H1 (cell line): ENCODE measurements around the gene FNDC1. TPM values are rescaled to one million over a fixed set of nuclear protein-coding genes. Genes with fewer than 3 reads are reported as not detected.

Experiments
- CTCF ChIA-PET: fragments of 300-600 bp; sonication (Branson Sonifier 250); formaldehyde crosslinking; loops from one replicate; lab custom pipeline; 2021; ENCODE audit not compliant: partially characterized antibody; lab: Charles Lee
- POLR2A ChIA-PET: fragments of 300-600 bp; sonication (Branson Sonifier 250); formaldehyde crosslinking; loops from one replicate; lab custom pipeline; 2021; ENCODE audit warnings: inconsistent platforms; ENCODE audit not compliant: partially characterized antibody; lab: Charles Lee
- DNase-seq, 2 experiments: peaks; one replicate each; pipeline versions ENCODE4 v3.0.0 to v3.0.0-alpha.2; 2010 to 2022; ENCODE audit warnings: low spot score in 2 of 2, low read depth in 1 of 2, mixed read lengths in 1 of 2
- FAIRE-seq: peaks from 2 replicates; lab custom pipeline; 2011; peaks lifted over from hg19 to GRCh38; lab: Jason Lieb, UNC
- H2AFZ ChIP-seq: 2 replicates; pipeline ENCODE4 v1.8.1; 2012; ENCODE audit warnings: low read length, inconsistent platforms
- H2AK5ac ChIP-seq: 2 replicates; pipeline ENCODE4 v1.6.1; 2013; ENCODE audit warnings: low read depth, low read length
- H2BK120ac ChIP-seq: replicated peaks from 2 replicates; pipeline ENCODE3; 2013; ENCODE audit warnings: low read depth, low read length, inconsistent platforms
- H2BK12ac ChIP-seq: 2 replicates; pipeline ENCODE4 v1.6.1; 2013; ENCODE audit warnings: low read depth, low read length
- H2BK15ac ChIP-seq: 2 replicates; pipeline ENCODE4 v1.6.1; 2013; ENCODE audit warnings: low read length
- H2BK20ac ChIP-seq: 2 replicates; pipeline ENCODE4 v1.6.1; 2013; ENCODE audit warnings: low read length
- H2BK5ac ChIP-seq: 2 replicates; pipeline ENCODE4 v1.6.1; 2013; ENCODE audit warnings: low read depth, low read length
- H3K14ac ChIP-seq: 2 replicates; pipeline ENCODE4 v1.6.1; 2013; ENCODE audit warnings: inconsistent platforms; ENCODE audit not compliant: insufficient read length
- H3K18ac ChIP-seq: 2 replicates; pipeline ENCODE4 v1.6.1; 2013; ENCODE audit warnings: low read length; ENCODE audit errors: extremely low read depth
- H3K23ac ChIP-seq: 2 replicates; pipeline ENCODE4 v1.6.1; 2013; ENCODE audit warnings: inconsistent platforms; ENCODE audit not compliant: insufficient read length
- H3K23me2 ChIP-seq: 2 replicates; pipeline ENCODE4 v1.6.1; 2013; ENCODE audit warnings: low read depth, low read length
- H3K27ac ChIP-seq: 2 replicates; pipeline ENCODE4 v1.6.1; 2011; ENCODE audit warnings: low read depth, low read length, inconsistent platforms
- H3K27me3 ChIP-seq, 4 experiments: replicated peaks in 1 of 4; 1 replicate in 1 of 4; 2 replicates in 3 of 4; pipeline versions ENCODE4 v1.6.1 to v1.8.1; 2011 to 2013; ENCODE audit warnings: low read length in 3 of 4, mild to moderate bottlenecking in 3 of 4, inconsistent platforms in 2 of 4, mixed read lengths in 2 of 4, moderate library complexity in 1 of 4; ENCODE audit not compliant: control insufficient read depth in 3 of 4, insufficient read depth in 3 of 4; ENCODE audit errors: extremely low read depth in 1 of 4
- H3K36me3 ChIP-seq, 4 experiments: 2 replicates each; pipeline versions ENCODE4 v1.6.1 to v1.8.1; 2011 to 2013; ENCODE audit warnings: mild to moderate bottlenecking in 4 of 4, low read length in 3 of 4, moderate library complexity in 2 of 4, control low read depth in 1 of 4, inconsistent platforms in 1 of 4; ENCODE audit not compliant: insufficient read depth in 4 of 4, control insufficient read depth in 2 of 4
- H3K4ac ChIP-seq: replicated peaks from 2 replicates; pipeline ENCODE3; 2013; ENCODE audit warnings: low read length, low read depth, mixed read lengths, inconsistent platforms; ENCODE audit not compliant: insufficient read length
- H3K4me1 ChIP-seq, 4 experiments: replicated peaks in 1 of 4; 1 replicate in 1 of 4; 2 replicates in 3 of 4; pipeline versions ENCODE4 v1.6.1 to v1.8.1; 2011 to 2013; ENCODE audit warnings: low read length in 3 of 4, inconsistent platforms in 2 of 4, mixed read lengths in 1 of 4; ENCODE audit not compliant: insufficient read depth in 4 of 4, control insufficient read depth in 3 of 4
- H3K4me2 ChIP-seq, 2 experiments: 2 replicates each; pipeline versions ENCODE4 v1.6.1 to v1.8.1; 2011 to 2013; ENCODE audit warnings: low read depth in 2 of 2, low read length in 2 of 2, control low read depth in 1 of 2, inconsistent platforms in 1 of 2, mild to moderate bottlenecking in 1 of 2; ENCODE audit not compliant: insufficient read depth in 1 of 2
- H3K4me3 ChIP-seq, 4 experiments: fragments of 200-600, 300-600 bp in 1 of 4; sonication (generic), shearing (Covaris generic), sonication (Bioruptor Twin) in 1 of 4; 2 replicates each; pipeline versions ENCODE4 v1.5.1 to v1.8.1; 2011 to 2016; ENCODE audit warnings: low read length in 4 of 4, low read depth in 3 of 4, control low read depth in 2 of 4, inconsistent platforms in 2 of 4, mild to moderate bottlenecking in 2 of 4, mixed read lengths in 1 of 4, moderate library complexity in 1 of 4; ENCODE audit not compliant: insufficient read depth in 2 of 4; ENCODE audit errors: extremely low read depth in 1 of 4
- H3K56ac ChIP-seq: replicated peaks from 2 replicates; pipeline ENCODE3; 2013; ENCODE audit warnings: low read depth, mild to moderate bottlenecking, mixed read lengths, low read length, inconsistent platforms; ENCODE audit not compliant: insufficient read length
- H3K79me1 ChIP-seq: 2 replicates; pipeline ENCODE4 v1.6.1; 2013; ENCODE audit warnings: low read depth, low read length, control low read depth
- H3K79me2 ChIP-seq, 2 experiments: 2 replicates each; pipeline versions ENCODE4 v1.6.1 to v1.8.1; 2012 to 2013; ENCODE audit warnings: low read length in 2 of 2, mild to moderate bottlenecking in 2 of 2, inconsistent platforms in 1 of 2; ENCODE audit not compliant: insufficient read depth in 2 of 2, control insufficient read depth in 1 of 2
- H3K9ac ChIP-seq, 4 experiments: replicated peaks in 1 of 4; 1 replicate in 1 of 4; 2 replicates in 3 of 4; pipeline versions ENCODE4 v1.6.1 to v1.8.1; 2011 to 2013; ENCODE audit warnings: low read depth in 3 of 4, low read length in 3 of 4, control low read depth in 2 of 4, mild to moderate bottlenecking in 2 of 4, moderate library complexity in 2 of 4, inconsistent platforms in 1 of 4; ENCODE audit errors: extremely low read depth in 1 of 4
- H3K9me3 ChIP-seq, 2 experiments: 2 replicates each; pipeline versions ENCODE4 v1.6.1 to v1.8.1; 2012 to 2013; ENCODE audit warnings: mild to moderate bottlenecking in 2 of 2, moderate library complexity in 2 of 2, control low read depth in 1 of 2, inconsistent platforms in 1 of 2, low read depth in 1 of 2, low read length in 1 of 2, mixed read lengths in 1 of 2; ENCODE audit not compliant: insufficient read depth in 2 of 2
- H4K20me1 ChIP-seq, 2 experiments: replicated peaks in 1 of 2; 2 replicates each; pipeline versions ENCODE3 to v1.8.1; 2011 to 2013; ENCODE audit warnings: inconsistent platforms in 2 of 2, low read length in 2 of 2, mild to moderate bottlenecking in 1 of 2; ENCODE audit not compliant: insufficient read depth in 2 of 2, control insufficient read depth in 1 of 2
- H4K5ac ChIP-seq: 2 replicates; pipeline ENCODE4 v1.6.1; 2013; ENCODE audit warnings: low read length, low read depth, mixed read lengths, inconsistent platforms; ENCODE audit not compliant: insufficient read length
- H4K8ac ChIP-seq: 2 replicates; pipeline ENCODE4 v1.8.0; 2013; ENCODE audit warnings: mild to moderate bottlenecking, moderate library complexity, low read length, inconsistent platforms; ENCODE audit not compliant: insufficient read depth; ENCODE audit errors: extremely low read depth
- H4K91ac ChIP-seq: replicated peaks from 2 replicates; pipeline ENCODE3; 2013; ENCODE audit warnings: low read length, mixed read lengths, inconsistent platforms; ENCODE audit not compliant: insufficient read length
- CTBP2 ChIP-seq: IDR thresholded peaks from 2 replicates; pipeline ENCODE4 v1.7.0; 2011; ENCODE audit warnings: borderline replicate concordance, mild to moderate bottlenecking, moderate library complexity, mixed read lengths, low read length; ENCODE audit not compliant: insufficient read depth, insufficient read length
- KDM4A ChIP-seq: IDR thresholded peaks from one replicate; pipeline ENCODE4 v1.7.1; 2012; ENCODE audit warnings: low read depth, mild to moderate bottlenecking, moderate library complexity, low read length, inconsistent platforms; ENCODE audit not compliant: severe bottlenecking
- POLR2A ChIP-seq, 2 experiments: IDR thresholded peaks; 1 replicate in 1 of 2; 2 replicates in 1 of 2; pipeline ENCODE4 v1.6.1; 2011; ENCODE audit warnings: low read depth in 2 of 2, low read length in 2 of 2, mild to moderate bottlenecking in 2 of 2; ENCODE audit errors: control extremely low read depth in 1 of 2
- SP4 ChIP-seq: IDR thresholded peaks from 2 replicates; pipeline ENCODE4 v1.6.1; 2012; ENCODE audit warnings: low read length, inconsistent platforms
- WGBS, 2 experiments: shearing (Covaris generic) in 1 of 2; methylation state at CpG; one replicate each; pipeline versions ENCODE4 v1.1.6 to v1.1.7; 2013 to 2015; ENCODE audit warnings: low lambda C conversion rate in 2 of 2, mixed read lengths in 2 of 2, inconsistent platforms in 1 of 2, low coverage in 1 of 2, missing lambda C conversion rate in 1 of 2; ENCODE audit not compliant: insufficient replicate concordance in 2 of 2, insufficient coverage in 1 of 2, insufficient read length in 1 of 2; ENCODE audit errors: extremely low coverage in 1 of 2, missing lambda C conversion rate in 1 of 2; 5-methylcytosine and 5-hydroxymethylcytosine counted together
- polyA plus RNA-seq, 7 experiments: library from polyadenylated mRNA; depleted of rRNA in 3 of 7; stranded (reverse) in 5 of 7; unstranded in 2 of 7; fragments of >200 nt in 5 of 7; fragments of 200-250 nt in 2 of 7; gene quantifications; 1 replicate in 5 of 7; 2 replicates in 1 of 7; 4 replicates in 1 of 7; pipeline versions ENCODE4 v1.2.1 to v1.2.3, GENCODE V29; 2011 to 2013; ENCODE audit warnings: missing spikeins in 2 of 7, mixed read lengths in 2 of 7
- total RNA-seq: library from RNA; stranded (reverse); fragmentation: NEBNext Ultra II Directional; extraction: Animal tissue kit (Norgen Biotek cat#: 25700); gene quantifications from 2 replicates; pipeline ENCODE4 v1.2.1, GENCODE V29; 2021

Gene FNDC1
- total and polyA plus RNA-seq, 2 of the 8 experiments (the other 6 are each of a cell fraction or from before 2014, with no cell fraction given), result 0.06 to 0.30 TPM

DNA sequence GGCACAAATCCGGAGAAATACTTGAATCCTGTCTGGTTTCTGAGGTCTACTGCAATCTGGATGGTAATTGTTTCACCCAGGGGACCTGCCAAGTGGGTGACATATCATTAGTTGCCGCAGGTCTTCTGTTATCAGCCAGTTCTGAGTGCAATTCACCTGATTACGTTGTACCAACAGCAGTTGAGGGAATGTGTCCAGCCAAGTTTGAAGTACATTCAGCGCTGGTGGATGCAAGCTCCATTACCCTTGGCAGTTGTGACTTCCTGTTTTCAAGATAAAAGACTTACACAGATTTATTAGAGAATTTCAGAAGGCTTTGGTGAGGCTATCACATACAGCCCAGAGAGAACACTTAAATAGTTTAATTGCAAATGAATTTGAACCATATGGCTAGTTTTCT, 42.8 kb downstream of the FNDC1 start:
- H2AFZ ChIP-seq, result no peak overlapping the region
- H3K14ac ChIP-seq, result no peak overlapping the region
- no peak overlapping the region for H2BK12ac ChIP-seq
- 54% methylated on average over 4 of the region's 4 CpGs; no CpG with 5 or more reads in 1 of the 2 experiments for WGBS, 2 experiments
- no peak overlapping the region for H3K27ac ChIP-seq
- H3K9me3 ChIP-seq, result peaks cover 29 to 76% of the 10 kb centered on the region in 2 experiments; a peak in 3 of 4 replicates
- no peak overlapping the region for H3K18ac ChIP-seq
- no peak overlapping the region for H3K56ac ChIP-seq
- H3K23ac ChIP-seq, result no peak overlapping the region
- no peak overlapping the region for H3K4ac ChIP-seq
- POLR2A ChIA-PET, result no interaction called here
- TF ChIP-seq CTBP2, result no peak
- no peak for TF ChIP-seq SP4
- TF ChIP-seq KDM4A, result no peak
- no peak for TF ChIP-seq POLR2A (IDR thresholded peaks at IDR 0.05; ENCODE audit: control extremely low read depth in 1 of 2, low read depth in 2 of 2, low read length in 2 of 2)
- TF ChIP-seq, all 59 proteins: peak for 0
- H3K79me1 ChIP-seq, result no peaks in the 10 kb centered on the region
- no peak for FAIRE-seq
- H4K20me1 ChIP-seq, result no peaks in the 10 kb centered on the region
- no peak overlapping the region for H3K9ac ChIP-seq
- no peak overlapping the region for H3K4me3 ChIP-seq
- H4K8ac ChIP-seq, result no peak overlapping the region
- no peaks in the 10 kb centered on the region for H3K79me2 ChIP-seq
- H2BK20ac ChIP-seq, result no peak overlapping the region
- CTCF ChIA-PET, result no interaction called here
- H3K27me3 ChIP-seq, result no peaks in the 10 kb centered on the region
- H3K36me3 ChIP-seq, result no peaks in the 10 kb centered on the region
- H4K91ac ChIP-seq, result no peak overlapping the region
- no peak overlapping the region for H2AK5ac ChIP-seq
- H2BK5ac ChIP-seq, result no peak overlapping the region
- no peaks in the 10 kb centered on the region; a peak in 1 of 7 replicates for H3K4me1 ChIP-seq
- no peaks in the 10 kb centered on the region for H3K23me2 ChIP-seq
- no peak overlapping the region for H2BK15ac ChIP-seq
- DNase-seq, result no peak
- H2BK120ac ChIP-seq, result no peak overlapping the region
- H3K4me2 ChIP-seq, result no peak overlapping the region
- H4K5ac ChIP-seq, result no peak overlapping the region
